OCI-LY7 (cell line): ENCODE results near the gene FOXP1.
"Not testable (repeated sequence)": the region's sequence is repeated elsewhere in the genome, so short reads cannot be mapped to it uniquely, and the experiment has no call there.

Experiments used
- EZH2phosphoT487 ChIP-seq: fragments of 200-600 bp; sonication (generic); IDR thresholded peaks from 2 replicates; pipeline ENCODE4 v1.6.1; 2018; ENCODE audit warnings: low read depth, borderline replicate concordance, mild to moderate bottlenecking, mixed run types, antibody characterized with exemption, low read length, moderate library complexity, mixed read lengths
- TF ChIP-seq, protein P1 (sequence below): fragments of 200-600 bp; sonication (generic); conservative IDR thresholded peaks from 2 replicates; pipeline ENCODE4 v1.5.1; 2014; ENCODE audit warnings: mild to moderate bottlenecking, antibody characterized with exemption, low read length, moderate library complexity, mixed read lengths

DNA sequence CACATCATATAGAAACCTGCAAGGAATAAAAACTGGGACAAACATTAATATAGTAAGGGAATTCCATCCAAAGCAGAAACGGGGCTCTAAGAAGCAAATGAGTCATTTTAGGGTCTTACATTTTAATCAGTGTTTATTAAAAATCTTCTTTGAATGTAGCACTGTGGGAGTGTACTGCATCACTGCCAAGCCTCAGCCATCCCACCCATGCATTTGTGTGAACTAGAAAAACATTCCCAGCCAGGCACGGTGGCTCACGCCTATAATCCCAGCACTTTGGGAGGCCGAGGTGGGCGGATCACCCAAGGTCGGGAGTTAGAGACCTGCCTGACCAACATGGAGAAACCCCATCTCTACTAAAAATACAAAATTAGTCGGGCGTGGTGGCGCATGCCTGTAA lies 57.1 kb downstream of the FOXP1 start:
- not testable (repeated sequence) for TF ChIP-seq EZH2phosphoT487
- TF ChIP-seq, protein P1, sequence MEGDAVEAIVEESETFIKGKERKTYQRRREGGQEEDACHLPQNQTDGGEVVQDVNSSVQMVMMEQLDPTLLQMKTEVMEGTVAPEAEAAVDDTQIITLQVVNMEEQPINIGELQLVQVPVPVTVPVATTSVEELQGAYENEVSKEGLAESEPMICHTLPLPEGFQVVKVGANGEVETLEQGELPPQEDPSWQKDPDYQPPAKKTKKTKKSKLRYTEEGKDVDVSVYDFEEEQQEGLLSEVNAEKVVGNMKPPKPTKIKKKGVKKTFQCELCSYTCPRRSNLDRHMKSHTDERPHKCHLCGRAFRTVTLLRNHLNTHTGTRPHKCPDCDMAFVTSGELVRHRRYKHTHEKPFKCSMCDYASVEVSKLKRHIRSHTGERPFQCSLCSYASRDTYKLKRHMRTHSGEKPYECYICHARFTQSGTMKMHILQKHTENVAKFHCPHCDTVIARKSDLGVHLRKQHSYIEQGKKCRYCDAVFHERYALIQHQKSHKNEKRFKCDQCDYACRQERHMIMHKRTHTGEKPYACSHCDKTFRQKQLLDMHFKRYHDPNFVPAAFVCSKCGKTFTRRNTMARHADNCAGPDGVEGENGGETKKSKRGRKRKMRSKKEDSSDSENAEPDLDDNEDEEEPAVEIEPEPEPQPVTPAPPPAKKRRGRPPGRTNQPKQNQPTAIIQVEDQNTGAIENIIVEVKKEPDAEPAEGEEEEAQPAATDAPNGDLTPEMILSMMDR: not testable (repeated sequence)
